NCI-H526 treated with DMSO at 0.1 percent for 48 hours (cell line): ENCODE measurements around the gene SRA1.
"Not testable (repeated sequence)": the region's sequence is repeated elsewhere in the genome, so short reads cannot be mapped to it uniquely, and the experiment has no call there.

Experiments used
- DNase-seq: peaks from one replicate; lab custom pipeline; 2025; lab: John Stamatoyannopoulos, UW

Gene SRA1

DNA sequence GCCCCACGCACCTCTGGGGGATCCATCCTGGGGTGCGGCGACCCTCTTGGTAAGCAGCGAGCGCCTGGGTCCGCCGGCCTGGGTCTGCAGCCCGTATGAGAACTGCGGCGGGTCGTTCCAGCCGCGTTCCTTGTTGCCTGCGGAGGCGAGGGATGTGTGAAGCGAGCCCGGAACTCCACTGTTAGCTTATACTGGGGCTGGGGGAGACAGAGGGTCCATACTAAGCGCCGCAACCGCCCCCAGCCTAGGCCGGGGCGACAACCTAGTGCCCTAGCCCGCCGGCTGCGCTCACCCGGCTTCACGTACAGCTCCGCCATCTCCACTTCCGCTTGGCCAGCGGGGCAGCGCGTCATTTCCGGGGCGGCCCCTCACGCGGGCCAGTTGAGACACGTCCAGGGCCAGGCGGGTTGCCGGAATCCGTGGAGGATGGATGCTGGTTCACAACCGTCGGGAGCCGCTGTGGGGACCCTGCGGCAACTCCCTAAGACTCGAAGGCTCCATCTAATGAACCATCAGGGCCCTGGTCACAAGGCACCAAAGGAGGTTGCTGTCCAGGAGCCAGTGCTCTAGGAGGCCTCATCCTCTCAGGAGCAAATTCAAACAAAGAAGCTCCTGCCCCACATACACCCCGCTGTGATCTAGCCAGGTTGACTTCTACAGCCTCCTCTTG lies at the start of gene SRA1:
Gene SRA1 (minus strand): TSS at position 338 of the 670 bp plus-strand sequence. CDS start 21 bp downstream, at position 317.
- peak; percentile 76 for DNase-seq

DNA sequence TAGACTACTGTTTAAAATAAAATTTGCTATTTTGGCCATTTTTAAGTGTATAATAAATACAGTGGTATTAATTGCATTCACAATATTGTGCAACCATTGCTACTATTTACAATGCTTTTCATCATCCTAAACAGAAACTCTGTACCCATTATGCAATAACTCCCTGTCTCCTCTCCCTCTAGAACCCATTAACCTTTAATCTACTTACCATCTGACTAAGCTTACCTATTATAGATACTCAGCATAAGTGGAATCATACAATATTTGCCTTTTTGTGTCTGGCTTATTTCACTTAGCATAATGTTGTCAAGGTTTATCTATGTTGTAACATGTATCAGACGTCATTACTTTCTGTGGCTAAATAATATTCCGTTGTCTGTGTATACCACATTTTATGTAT lies 49.8 kb upstream of the SRA1 start:
- no peak for DNase-seq

DNA sequence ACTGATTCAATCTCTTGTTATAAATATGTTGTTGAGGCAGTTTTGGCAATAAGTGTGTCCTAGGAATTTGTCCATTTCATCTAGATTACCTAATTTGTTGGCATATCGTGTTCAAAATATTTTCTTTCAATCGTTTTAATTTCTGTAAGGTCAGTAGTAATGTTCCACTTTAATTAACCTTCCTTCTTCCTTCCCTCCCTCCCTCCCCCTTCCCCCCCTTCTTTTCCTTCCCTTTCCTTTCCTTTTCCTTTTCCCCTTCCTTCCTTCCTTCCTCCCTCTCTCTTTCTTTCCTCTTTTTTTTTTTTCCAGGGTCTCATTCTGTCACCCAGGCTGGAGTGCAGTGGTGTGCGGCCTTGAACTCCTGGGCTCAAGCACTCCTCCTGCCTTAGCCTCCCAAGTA lies 48.6 kb upstream of the SRA1 start:
- DNase-seq = no peak

DNA sequence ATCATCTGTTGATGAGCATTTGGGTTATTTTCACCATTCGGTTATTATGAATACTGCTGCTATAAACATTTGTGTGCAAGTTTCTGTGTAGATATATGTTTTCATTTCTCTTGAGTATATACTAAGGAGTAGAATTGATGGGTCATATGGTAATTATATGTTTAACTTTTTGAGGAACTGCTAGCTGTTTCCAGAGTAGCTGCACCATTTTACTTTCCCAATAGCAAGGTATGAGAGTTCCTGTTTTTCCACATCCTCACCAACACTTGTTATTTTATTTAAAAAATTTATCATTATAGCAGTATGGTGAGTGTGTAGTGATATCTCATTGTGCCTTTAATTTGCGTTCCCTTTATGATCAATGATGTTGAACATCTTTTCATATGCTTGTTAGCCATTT lies 46.5 kb upstream of the SRA1 start:
- DNase-seq = no peak

DNA sequence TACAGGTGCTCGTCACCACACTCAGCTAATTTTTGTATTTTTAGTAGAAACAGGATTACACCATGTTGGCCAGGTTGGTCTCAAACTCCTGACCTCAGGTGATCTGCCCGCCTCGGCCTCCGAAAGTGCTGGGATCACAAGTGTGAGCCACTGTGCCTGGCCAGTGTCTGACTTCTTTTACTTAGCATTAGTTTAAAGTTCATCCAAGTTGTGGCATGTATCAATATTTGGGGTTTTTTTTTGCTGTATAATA lies 46.1 kb upstream of the SRA1 start:
- not testable (repeated sequence) for DNase-seq

DNA sequence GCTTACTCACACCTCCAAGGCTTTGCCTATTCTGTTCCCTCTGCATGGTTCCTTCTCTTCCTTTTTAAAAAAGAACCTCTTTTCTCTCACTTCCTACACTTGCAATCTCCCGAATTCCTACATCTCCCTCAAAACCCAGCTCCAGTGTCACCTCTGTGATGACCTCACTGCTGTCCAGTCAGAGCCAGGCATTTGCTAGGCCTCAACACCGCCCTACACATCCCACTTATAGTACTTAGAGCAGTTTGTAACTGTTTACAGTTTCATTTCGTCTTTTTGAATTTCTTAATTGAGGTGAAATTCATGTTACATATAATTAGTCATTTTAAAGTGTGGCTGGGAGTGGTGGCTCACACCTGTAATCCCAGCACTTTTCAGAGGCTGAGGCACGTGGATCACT lies 44.9 kb upstream of the SRA1 start:
- DNase-seq = no peak

DNA sequence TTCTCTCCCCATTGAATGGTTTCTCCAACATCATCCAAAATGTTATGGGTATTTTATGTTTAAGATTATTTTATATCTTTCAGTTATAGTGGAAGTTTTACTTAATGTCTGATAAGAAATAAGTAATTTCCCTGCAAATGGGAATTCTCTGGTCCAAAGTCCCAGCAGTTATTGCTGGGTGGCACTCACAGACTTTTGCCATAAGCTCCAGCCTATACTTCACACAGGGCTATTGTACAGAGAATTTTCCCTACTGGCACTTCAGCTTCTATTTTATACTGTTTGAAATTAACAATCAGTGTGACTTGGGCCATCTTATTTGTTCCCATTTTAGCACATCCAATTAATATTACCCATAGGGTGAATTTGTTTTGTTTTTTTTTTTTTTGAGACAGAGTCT lies 42.8 kb upstream of the SRA1 start:
- no peak for DNase-seq

DNA sequence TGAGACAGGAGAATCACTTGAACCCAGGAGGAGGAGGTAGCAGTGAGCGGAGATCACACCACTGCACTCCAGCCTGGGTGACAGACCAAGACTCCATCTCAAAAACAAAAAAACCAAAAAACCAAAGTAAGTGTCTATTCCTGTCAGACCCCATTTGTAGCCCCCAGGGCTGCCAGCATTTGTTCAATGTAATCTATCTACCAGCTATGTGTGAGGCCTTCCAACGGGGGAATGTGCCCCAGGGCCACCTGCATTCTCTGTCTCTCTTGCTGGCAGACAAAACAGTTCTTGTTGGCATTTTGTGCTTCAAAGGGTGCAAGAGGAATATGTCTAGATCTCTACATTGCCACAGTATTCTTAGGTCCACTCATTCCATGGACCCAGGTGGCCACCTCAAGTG lies 41.6 kb upstream of the SRA1 start:
- DNase-seq = no peak

DNA sequence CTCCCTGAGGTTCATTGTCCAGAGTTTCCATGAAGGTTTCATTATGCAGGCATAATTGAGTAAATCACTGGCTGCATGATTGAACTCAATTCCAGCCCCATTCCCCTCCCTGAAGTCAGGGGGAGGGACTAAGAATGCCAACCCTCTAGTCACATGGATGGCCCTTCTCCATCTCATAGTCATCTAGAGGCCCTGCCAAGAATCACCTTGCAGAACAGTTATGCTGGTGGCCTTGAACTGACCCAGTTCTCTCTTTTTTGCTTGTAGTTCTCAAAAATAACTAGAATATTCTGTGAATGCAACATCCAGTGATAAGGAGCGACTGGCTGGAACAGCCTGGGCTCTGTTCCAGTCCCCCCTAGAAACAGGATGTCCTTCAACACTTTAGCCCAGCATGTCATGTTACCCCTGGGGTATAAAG lies 39.1 kb upstream of the SRA1 start:
- no peak for DNase-seq

DNA sequence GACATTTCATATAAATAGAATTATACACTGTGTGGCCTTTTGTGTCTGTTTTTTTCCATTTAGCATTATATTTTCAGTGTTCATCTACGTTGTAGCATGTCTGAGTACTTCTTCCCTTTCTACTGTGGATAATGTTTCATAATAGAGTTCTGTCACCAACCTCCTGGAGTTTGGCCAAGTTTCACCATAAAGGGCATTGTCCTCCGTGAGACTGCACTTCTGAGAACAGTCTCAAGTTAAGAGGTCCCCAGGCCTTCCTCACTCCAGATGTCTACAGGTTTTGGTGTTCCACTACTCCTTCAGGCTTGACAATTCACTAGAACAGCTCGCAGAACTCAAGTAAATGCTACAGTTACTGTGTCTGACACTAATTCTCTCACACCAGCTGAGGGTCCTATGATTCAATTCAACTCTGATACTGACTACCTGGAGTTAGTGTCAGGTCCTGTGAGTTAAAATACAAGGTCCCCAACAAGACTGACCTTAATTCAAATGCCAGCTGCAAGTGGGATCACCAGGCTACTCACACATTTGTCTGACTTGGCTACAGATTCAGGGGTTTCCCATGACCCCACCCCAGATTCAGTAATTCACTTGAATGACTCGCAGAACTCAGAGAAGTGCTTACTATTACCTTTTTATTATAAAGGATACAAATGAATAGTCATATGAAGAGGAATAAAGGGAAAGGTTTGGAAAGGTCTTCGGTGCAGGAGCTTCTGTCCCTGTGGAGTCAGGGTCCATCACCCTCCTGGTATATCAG lies 38.4 kb upstream of the SRA1 start:
- DNase-seq = no peak

DNA sequence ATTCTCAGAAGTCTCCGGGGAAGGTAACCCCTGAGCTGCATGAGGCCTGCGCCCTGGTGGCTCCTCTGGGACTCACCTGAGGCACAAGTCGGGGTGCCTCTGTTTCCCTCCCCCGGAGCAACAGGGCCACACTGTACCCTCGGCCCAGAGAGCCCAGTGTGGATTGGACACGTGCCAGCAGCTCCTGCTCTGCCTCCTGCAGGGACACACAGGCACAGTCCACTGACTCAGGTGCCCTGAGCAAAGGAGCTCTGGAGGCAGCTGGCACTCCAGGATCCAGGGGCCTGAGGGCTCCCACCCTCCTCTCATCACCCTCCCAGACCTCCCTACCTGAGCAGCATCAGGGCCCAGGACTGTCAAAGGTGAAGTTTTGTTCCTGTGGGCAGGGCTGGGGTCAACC lies 36.9 kb upstream of the SRA1 start:
- no peak for DNase-seq

DNA sequence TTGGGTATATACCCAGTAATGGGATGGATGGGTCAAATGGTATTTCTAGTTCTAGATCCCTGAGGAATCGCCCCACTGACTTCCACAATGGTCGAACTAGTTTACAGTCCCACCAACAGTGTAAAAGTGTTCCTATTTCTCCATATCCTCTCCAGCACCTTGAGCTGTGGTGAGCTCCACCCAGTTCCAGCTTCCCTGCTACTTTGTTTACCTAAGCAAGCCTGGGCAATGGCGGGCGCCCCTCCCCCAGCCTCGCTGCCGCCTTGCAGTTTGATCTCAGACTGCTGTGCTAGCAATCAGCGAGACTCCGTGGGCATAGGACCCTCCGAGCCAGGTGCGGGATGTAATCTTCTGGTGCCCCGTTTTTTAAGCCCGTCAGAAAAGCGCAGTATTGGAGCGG lies 35.8 kb upstream of the SRA1 start:
- DNase-seq = not testable (repeated sequence)

DNA sequence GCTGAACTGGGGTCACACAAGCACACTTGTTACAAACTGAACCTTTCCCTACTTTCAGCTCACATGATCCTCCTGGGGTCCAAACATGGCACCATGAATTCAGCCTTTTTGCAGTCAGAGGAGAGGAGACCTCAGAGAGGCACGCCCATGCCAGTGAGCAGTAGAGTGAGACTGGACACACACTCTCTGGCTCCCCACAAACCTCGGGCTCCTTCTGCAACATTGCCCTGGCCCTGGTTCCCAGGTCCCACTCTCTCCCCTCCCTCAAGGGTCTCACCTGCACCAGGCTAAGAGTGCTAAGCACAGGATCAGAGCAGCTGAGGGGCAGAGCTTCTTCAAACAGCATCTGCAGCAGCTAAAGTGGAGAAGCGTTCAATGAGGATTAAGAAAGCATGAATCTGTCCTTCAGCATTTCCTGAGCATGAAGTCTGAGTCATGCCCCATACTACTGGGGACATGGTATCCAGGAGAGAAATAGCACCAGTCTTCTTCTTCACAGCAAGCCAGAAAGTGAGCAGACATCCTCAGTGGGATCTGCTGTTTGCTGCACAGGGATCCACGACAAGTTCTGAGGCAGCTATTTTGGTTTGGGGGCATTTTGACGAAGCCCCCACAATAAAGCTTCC lies 34.6 kb upstream of the SRA1 start:
- no peak for DNase-seq

DNA sequence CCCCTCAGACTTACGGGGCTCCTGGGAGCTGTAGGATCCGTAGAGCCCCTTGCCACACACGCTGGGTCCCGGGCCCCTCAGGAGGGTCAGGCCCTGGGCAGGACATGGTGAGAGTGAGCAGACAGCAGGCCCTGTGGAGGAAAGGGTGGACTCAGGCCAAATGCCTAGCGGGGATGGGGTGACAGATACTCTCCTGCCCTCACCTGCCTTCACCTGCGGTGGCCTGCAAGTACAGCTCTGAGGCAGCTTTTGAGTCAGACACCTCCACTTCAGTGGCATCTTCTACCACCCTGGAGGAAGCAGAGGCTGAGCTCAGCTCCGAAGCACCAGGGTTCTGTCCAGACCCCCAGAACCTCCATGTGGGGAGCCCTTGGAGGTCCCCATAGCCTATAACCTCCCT lies 33.6 kb upstream of the SRA1 start:
- no peak for DNase-seq

DNA sequence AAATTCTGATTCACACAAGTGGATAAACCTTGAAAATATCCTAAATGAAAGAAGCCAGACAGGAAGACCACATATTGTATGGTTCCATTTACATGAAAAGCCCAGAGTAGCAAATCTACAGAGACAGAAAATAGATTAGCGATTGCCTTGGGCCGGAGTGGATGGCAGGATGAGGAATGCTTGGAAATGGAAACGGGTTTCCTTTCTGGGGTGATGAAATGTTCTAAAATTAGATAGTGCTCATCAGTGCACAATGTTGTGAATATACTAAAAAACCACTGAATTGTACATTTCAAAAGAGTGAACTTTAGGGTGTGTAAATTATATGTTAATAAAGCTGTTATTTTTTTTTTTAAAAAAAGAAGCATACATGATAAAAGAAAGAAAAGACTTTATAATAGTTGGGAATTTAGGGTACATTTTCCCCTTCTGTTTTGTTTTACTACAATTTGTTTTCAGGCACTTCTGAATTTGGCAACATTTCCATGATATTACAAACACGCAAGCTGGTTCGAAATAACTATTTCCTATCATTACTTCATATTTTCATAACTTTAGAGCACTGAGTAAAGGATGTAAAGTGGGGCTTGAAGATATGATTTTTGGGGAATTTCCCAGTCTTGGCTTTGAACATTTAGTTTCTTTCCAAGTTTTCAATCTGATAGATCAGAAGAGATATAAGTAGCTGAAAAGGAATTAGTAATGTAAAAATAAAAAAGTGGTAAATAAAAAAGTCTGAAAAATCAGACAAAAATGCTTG lies 31.2 kb upstream of the SRA1 start:
- DNase-seq = no peak

DNA sequence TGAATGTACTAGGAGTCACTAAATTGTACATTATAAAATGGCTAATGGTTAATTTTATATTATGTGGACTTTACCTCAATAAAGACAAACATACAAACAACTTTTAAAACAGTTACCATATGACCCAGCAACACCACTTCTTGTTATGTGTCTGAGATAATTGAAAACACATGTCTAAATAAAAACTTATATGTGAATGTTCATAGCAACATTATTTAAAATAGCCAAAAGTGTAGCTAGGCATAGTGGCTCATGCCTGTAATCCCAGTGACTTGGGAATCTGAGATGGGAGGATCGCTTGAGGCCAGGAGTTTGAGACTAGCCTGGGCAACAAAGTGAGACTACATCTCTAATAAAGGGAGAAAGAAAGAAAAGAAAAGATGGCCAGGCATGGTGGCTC lies 30.2 kb upstream of the SRA1 start:
- no peak for DNase-seq

DNA sequence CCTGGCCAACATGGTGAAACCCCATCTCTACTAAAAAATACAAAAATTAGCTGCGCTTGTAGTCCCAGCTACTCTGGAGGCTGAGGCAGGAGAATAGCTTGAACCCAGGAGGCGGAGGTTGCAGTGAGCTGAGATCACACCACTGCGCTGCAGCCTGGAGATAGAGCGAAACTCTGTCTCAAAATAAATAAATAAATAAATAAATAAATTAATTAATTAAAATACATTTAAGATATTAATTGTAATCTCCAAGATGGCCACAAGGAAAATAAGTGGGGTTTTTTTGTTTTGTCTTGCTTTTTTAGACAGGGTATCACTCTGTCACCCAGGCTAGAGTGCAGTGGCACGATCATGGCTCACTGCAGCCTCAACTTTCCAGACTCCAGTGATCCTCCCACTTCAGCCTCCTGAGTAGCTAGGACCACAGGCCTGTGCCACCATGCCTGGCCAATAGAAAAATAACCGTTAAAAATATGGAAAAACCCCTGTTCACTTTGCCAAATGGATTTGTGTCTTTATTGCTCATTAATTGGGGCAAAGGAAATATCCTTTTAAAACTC lies 22.0 kb upstream of the SRA1 start:
- not testable (repeated sequence) for DNase-seq

DNA sequence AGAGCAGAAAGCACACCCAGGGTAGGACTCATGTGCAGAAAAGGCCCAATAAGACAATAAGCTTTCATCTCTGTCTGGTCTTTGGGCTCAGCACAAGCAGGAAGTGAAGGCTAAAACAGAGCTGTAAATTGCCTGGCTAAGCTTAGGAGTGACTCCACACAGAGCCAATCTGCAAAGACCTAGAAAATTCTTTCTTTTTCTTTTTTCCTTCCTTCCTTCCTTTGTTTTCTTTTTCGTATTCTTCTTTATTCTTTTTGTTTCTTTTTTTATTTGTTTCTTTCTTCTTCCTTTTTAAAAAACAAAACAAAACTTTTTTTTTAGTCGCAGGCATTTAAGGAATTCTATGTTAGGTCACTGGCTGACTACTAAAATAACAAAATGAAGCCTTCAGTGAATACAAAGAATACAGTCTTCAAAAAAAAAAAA lies 19.5 kb upstream of the SRA1 start:
- DNase-seq = no peak

DNA sequence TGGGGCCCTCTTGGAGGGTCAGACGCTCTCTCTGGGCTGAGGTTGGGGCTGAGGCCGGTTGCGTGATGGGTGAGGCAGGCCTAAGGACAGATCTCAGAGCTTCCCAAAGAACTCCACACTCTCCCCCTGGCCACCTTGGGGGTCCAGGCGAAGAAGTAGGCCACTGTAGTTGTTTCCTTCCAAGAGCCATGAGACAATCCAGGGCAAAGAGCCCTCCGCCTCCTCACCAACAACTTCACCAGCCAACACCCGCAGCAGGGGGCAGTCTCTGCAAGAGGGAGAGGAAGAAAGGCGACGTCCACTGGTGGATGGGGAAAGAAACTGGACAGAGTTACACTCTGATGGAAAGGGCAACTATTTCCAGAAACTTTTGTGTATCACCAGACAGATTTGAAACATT lies 18.0 kb upstream of the SRA1 start:
- DNase-seq = peak; percentile 12

DNA sequence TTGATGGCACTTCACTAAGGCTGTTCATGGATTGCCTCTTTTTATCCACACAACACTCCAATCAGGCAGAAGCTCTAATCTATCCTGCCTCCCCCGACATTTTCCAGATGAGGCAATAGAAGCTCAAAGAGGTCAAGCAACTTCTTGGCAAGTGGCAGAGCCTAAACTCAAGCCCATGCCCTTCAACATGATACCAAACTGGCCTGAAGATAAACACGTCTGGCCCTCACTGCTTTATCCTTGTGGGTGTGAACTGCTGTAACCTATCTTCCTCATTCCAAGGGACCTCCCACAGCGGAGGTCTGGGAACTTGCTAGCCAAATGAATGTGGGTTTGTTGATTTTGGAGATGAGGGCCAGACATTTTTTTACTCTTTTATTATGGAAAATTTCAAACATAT lies 16.9 kb upstream of the SRA1 start:
- no peak for DNase-seq

DNA sequence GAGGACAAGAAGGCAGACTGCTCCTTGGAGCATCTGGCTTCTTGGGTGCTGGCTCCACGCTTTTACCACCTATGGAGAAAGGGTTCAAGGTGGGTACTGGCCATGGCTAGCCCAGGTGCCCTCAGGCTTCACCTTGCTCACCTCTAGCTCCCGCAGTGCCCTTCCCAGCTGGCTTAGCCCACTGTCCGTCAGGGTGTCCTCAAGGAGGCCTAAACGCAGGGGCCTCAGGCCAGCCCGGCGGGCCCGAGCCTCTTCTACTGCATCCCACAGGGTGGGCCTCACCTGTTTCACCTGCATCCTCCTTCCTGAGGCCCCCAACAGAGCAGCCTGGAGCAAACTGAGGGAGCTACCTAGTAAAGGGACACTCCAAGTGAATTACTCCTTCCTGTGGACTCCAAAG lies 16.4 kb upstream of the SRA1 start:
- DNase-seq = no peak

DNA sequence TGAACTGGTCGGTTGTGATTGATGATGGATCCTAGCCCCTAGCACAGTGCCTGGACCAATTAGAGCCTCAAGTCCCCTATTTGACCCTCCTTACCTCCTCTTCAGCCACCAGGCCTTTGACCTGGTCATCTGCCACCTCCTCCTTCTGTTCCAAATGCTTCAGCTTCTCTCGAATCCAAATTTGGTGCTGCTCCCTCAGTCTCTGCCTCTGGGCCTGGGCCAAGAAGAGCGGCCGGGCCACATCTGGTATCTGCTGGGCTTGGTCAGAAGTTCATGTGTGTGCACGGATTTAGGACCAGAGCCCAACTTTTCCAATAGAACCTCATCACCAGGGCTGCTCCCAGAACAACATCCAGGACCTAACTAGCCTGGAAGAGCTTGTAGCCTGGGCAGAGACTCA lies 13.8 kb upstream of the SRA1 start:
- DNase-seq = no peak

DNA sequence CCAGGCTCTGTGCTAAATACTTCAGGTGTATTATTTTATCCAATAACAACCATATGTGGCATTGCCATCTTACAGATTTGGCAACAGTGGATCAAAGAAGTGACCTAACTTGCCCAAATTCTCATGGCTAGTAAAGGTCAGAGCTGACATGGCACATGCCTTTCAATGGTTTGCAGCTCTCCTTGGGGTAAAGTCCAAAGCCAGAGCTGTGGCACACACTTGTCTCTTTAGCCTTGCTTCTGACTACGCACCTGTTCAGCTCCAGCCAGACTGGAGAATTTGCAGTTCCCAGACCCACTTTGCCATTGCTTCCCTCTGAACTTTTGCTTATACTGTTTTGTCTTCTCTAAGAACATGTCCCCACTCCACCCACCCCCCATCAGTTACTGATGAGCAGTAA lies 13.2 kb upstream of the SRA1 start:
- DNase-seq = no peak
